ENCODE measurements around the gene GNRH2. TPM values are rescaled to one million over a fixed set of nuclear protein-coding genes. Genes with fewer than 3 reads are reported as not detected.

GNRH2 gene
- total RNA-seq, 1 experiment from 2014 or later = 1.1 TPM

DNA sequence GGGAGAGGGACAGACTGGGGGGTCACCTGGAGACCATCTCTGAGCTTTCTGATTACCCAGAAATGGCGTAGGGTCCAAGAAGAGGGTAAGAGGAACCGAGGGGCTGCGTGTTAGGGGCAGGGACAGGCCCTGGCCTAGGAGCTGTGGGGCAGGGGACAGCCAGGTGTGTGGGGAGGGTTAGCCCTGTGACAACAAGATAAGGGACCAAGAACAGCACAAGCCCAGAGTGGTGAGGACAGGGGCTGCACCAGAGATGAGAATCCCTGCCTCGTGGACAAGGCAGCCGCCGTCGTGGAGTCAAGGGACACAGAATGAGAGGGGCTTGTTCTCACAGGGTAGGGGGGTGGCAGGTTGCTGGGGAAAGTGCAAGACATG, 41.6 kb downstream of the GNRH2 start:
- Histone ChIP-seq H3K9me3 (ENCODE audit: control insufficient read depth, low read depth, low read length) (no peaks in the 10 kb centered on the region), H4K20me1 (ENCODE audit: control insufficient read depth, insufficient read depth, insufficient read length) (no peaks in the 10 kb centered on the region), H3K56ac (ENCODE audit: insufficient read length, low read depth, low read length) (no peak overlapping the region), H2AFZ (ENCODE audit: low read length) (no peak overlapping the region), H3K4me2 (ENCODE audit: insufficient read depth, insufficient read length, low read length) (no peak overlapping the region), H2BK20ac (ENCODE audit: low read depth, low read length, poor library complexity, severe bottlenecking) (no peak overlapping the region), H2AK5ac (ENCODE audit: insufficient read length, low read length) (no peak overlapping the region), H2BK120ac (ENCODE audit: low read depth, low read length, poor library complexity, severe bottlenecking) (no peak overlapping the region), H4K91ac (ENCODE audit: insufficient read length, low read depth, low read length) (no peak overlapping the region), H3K18ac (ENCODE audit: insufficient read length, low read depth, low read length) (no peak overlapping the region), H3K79me1 (ENCODE audit: insufficient read depth, low read depth, low read length, poor library complexity, severe bottlenecking) (no peaks in the 10 kb centered on the region), H3K4me1 (ENCODE audit: insufficient read depth, low read length) (no peaks in the 10 kb centered on the region; the same call in 1 of the 2 replicates), H3K9ac (ENCODE audit: extremely low read depth, insufficient read length, low read length) (no peak overlapping the region), H3T11ph (ENCODE audit: low read length) (no peak overlapping the region), H3K79me2 (ENCODE audit: insufficient read depth, low read length) (no peaks in the 10 kb centered on the region), H3K27me3 (ENCODE audit: insufficient read depth, low read length) (peaks cover 29% of the 10 kb centered on the region), H3K23ac (ENCODE audit: insufficient read length, low read depth, low read length) (no peak overlapping the region), H3K23me2 (ENCODE audit: insufficient read length, low read depth, low read length, poor library complexity, severe bottlenecking) (peaks cover 4% of the 10 kb centered on the region), H2BK5ac (ENCODE audit: insufficient read length, low read length) (no peak overlapping the region), H3K27ac (ENCODE audit: insufficient read length, low read depth, low read length) (no peak overlapping the region), H2BK12ac (ENCODE audit: insufficient read length, low read depth, low read length) (no peak overlapping the region), H2BK15ac (ENCODE audit: low read depth, low read length) (no peak overlapping the region), H3K14ac (ENCODE audit: insufficient read depth, low read length) (no peak overlapping the region), H4K5ac (ENCODE audit: insufficient read length, low read depth, low read length) (no peak overlapping the region), H3K4ac (ENCODE audit: low read depth, low read length) (no peak overlapping the region), H4K8ac (replicated peaks; ENCODE audit: insufficient read length, low read depth, low read length) (no peak overlapping the region)
- H3K36me3 Mint-ChIP-seq (ENCODE audit: insufficient read depth in 1 of 3, low read depth in 3 of 3) = no peaks in the 10 kb centered on the region; a peak in 2 of 7 replicates
- no peak overlapping the region for H3K27ac Mint-ChIP-seq
- H3K4me1 Mint-ChIP-seq = peaks cover 0 to 8% of the 10 kb centered on the region in 2 experiments; a peak in 1 of 4 replicates
- H3K27me3 Mint-ChIP-seq (ENCODE audit: low read depth) = peaks cover 56% of the 10 kb centered on the region
- no peak for DNase-seq
- TF ChIP-seq, protein P1, sequence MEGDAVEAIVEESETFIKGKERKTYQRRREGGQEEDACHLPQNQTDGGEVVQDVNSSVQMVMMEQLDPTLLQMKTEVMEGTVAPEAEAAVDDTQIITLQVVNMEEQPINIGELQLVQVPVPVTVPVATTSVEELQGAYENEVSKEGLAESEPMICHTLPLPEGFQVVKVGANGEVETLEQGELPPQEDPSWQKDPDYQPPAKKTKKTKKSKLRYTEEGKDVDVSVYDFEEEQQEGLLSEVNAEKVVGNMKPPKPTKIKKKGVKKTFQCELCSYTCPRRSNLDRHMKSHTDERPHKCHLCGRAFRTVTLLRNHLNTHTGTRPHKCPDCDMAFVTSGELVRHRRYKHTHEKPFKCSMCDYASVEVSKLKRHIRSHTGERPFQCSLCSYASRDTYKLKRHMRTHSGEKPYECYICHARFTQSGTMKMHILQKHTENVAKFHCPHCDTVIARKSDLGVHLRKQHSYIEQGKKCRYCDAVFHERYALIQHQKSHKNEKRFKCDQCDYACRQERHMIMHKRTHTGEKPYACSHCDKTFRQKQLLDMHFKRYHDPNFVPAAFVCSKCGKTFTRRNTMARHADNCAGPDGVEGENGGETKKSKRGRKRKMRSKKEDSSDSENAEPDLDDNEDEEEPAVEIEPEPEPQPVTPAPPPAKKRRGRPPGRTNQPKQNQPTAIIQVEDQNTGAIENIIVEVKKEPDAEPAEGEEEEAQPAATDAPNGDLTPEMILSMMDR (conservative IDR thresholded peaks at IDR 0.05) = no peak
- H3K9me3 Mint-ChIP-seq = peaks cover 0 to 2% of the 10 kb centered on the region in 2 experiments; a peak in 1 of 5 replicates
- WGBS (ENCODE audit: extremely low coverage, insufficient read length, low lambda C conversion rate) = no CpG with 5 or more reads among the region's 7 CpGs
- no peak overlapping the region for H3K4me3 Mint-ChIP-seq

Measured in H9 (cell line).